GM19328 (cell line): ENCODE data around the gene PDGFB.

Experiments
- ATAC-seq: cut with Tn5 transposase; IDR thresholded peaks from one replicate; pipeline ENCODE4 v1.9.1; 2021; ENCODE audit warnings: mild to moderate bottlenecking, moderate library complexity; ENCODE audit not compliant: unreplicated experiment

Gene PDGFB

GRCh38 chr22:39208013-39208680 is 36.6 kb downstream of the PDGFB start:
- ATAC-seq, result no peak

GRCh38 chr22:39207141-39208012 is 37.4 kb downstream of the PDGFB start:
- ATAC-seq, result no peak

GRCh38 chr22:39206491-39206890 is 38.3 kb downstream of the PDGFB start:
- no peak for ATAC-seq

- ATAC-seq, result no peak
These were observed 39.3 kb downstream of the PDGFB start for GRCh38 chr22:39205344-39206021.

GRCh38 chr22:39204216-39204615 is 40.6 kb downstream of the PDGFB start:
- no peak for ATAC-seq

GRCh38 chr22:39197578-39197977 is 47.2 kb downstream of the PDGFB start:
- no peak for ATAC-seq

- ATAC-seq, result no peak
These were observed 50.7 kb downstream of the PDGFB start for GRCh38 chr22:39194098-39194497.

- no peak for ATAC-seq
These were observed 56.0 kb downstream of the PDGFB start for GRCh38 chr22:39188809-39189208.

- ATAC-seq, result no peak
These were observed 59.2 kb downstream of the PDGFB start for GRCh38 chr22:39185601-39186012.

- no peak for ATAC-seq
These were observed 59.9 kb downstream of the PDGFB start for GRCh38 chr22:39184586-39185577.

GRCh38 chr22:39183991-39184585 is 60.7 kb downstream of the PDGFB start:
- no peak for ATAC-seq

GRCh38 chr22:39182478-39183030 is 62.2 kb downstream of the PDGFB start:
- ATAC-seq, result no peak

- ATAC-seq, result no peak
These were observed 63.0 kb downstream of the PDGFB start for GRCh38 chr22:39181778-39182177.

- no peak for ATAC-seq
These were observed 63.4 kb downstream of the PDGFB start for GRCh38 chr22:39181356-39181755.

GRCh38 chr22:39179841-39180335 is 64.9 kb downstream of the PDGFB start:
- ATAC-seq, result no peak

GRCh38 chr22:39179401-39179827 is 65.4 kb downstream of the PDGFB start:
- ATAC-seq, result no peak

- no peak for ATAC-seq
These were observed 66.3 kb downstream of the PDGFB start for GRCh38 chr22:39178206-39179111.

GRCh38 chr22:39177791-39178190 is 67.0 kb downstream of the PDGFB start:
- no peak for ATAC-seq

- ATAC-seq, result no peak
These were observed 67.4 kb downstream of the PDGFB start for GRCh38 chr22:39177456-39177775.
